Glutamatergic neuron (in vitro differentiated cells): Measurements from ENCODE around the gene RIMS4. TPM values are rescaled to one million over a fixed set of nuclear protein-coding genes. Genes with fewer than 3 reads are reported as not detected.

Experiments
- DNase-seq: peaks from one replicate; pipeline ENCODE4 v3.0.0; 2022
- H3K27ac Mint-ChIP-seq: one replicate; pipeline ENCODE4 v1.8.0; 2020; ENCODE audit warnings: mild to moderate bottlenecking, mixed read lengths, inconsistent platforms; ENCODE audit not compliant: unreplicated experiment
- H3K27me3 Mint-ChIP-seq: one replicate; pipeline ENCODE4 v1.8.0; 2020; ENCODE audit warnings: mild to moderate bottlenecking, moderate library complexity, mixed read lengths, inconsistent platforms; ENCODE audit not compliant: unreplicated experiment
- H3K36me3 Mint-ChIP-seq: one replicate; pipeline ENCODE4 v1.8.0; 2020; ENCODE audit warnings: mild to moderate bottlenecking, mixed read lengths, inconsistent platforms; ENCODE audit not compliant: unreplicated experiment
- H3K4me1 Mint-ChIP-seq: one replicate; pipeline ENCODE4 v1.8.0; 2020; ENCODE audit warnings: mild to moderate bottlenecking, low read depth, mixed read lengths, inconsistent platforms; ENCODE audit not compliant: unreplicated experiment
- H3K4me3 Mint-ChIP-seq: one replicate; pipeline ENCODE4 v1.8.0; 2020; ENCODE audit warnings: mild to moderate bottlenecking, mixed read lengths, inconsistent platforms; ENCODE audit not compliant: unreplicated experiment
- H3K9me3 Mint-ChIP-seq: one replicate; pipeline ENCODE4 v1.8.0; 2020; ENCODE audit warnings: mild to moderate bottlenecking, moderate library complexity, mixed read lengths, inconsistent platforms; ENCODE audit not compliant: unreplicated experiment
- total RNA-seq: library from RNA; stranded (reverse); fragmentation: NEBNext Ultra II Directional; extraction: Animal tissue kit (Norgen Biotek cat#: 25700); gene quantifications from one replicate; pipeline ENCODE4 v1.2.1, GENCODE V29; 2021; ENCODE audit not compliant: unreplicated experiment
- TF ChIP-seq, protein P1 (sequence below): fragments of 200-600 bp; sonication (generic); IDR thresholded peaks from one replicate; pipeline ENCODE4 v1.5.0; 2021; ENCODE audit not compliant: partially characterized antibody, unreplicated experiment

RIMS4 gene
- total RNA-seq, 1 donor from 2014 or later = 96.1 TPM

DNA sequence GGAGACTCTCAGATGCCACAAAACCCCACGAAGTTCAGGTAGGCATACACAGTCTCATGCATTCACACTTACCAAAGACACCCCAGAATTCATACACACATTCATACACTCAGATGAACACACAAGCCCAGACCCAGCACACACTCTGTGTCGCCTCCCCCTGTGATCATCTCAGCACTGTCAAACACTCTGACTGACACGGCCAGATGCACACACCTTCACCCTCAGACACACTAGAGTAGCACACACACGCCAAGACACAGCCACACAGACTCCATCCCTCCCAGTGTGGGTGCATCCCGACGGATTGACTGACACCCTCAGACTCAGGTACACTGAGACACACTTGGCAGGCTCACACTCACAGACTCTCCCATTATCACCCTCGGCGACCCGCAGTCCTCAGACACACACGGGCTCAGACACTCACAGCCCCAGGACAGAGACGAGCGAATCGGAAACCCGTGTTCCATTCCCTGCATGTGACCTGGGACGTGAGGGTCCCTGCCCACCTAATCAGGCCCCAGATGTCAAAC is 872 bp upstream of the RIMS4 start:
- H3K4me1 Mint-ChIP-seq = peaks cover 36% of the 10 kb centered on the region
- peaks cover 15% of the 10 kb centered on the region for H3K27me3 Mint-ChIP-seq
- peak overlapping the region; percentile 83 for H3K27ac Mint-ChIP-seq
- no peak for DNase-seq
- TF ChIP-seq, protein P1, sequence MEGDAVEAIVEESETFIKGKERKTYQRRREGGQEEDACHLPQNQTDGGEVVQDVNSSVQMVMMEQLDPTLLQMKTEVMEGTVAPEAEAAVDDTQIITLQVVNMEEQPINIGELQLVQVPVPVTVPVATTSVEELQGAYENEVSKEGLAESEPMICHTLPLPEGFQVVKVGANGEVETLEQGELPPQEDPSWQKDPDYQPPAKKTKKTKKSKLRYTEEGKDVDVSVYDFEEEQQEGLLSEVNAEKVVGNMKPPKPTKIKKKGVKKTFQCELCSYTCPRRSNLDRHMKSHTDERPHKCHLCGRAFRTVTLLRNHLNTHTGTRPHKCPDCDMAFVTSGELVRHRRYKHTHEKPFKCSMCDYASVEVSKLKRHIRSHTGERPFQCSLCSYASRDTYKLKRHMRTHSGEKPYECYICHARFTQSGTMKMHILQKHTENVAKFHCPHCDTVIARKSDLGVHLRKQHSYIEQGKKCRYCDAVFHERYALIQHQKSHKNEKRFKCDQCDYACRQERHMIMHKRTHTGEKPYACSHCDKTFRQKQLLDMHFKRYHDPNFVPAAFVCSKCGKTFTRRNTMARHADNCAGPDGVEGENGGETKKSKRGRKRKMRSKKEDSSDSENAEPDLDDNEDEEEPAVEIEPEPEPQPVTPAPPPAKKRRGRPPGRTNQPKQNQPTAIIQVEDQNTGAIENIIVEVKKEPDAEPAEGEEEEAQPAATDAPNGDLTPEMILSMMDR = no peak
- H3K9me3 Mint-ChIP-seq = peaks cover 18% of the 10 kb centered on the region
- H3K4me3 Mint-ChIP-seq = peak overlapping the region; percentile 87
- H3K36me3 Mint-ChIP-seq = no peaks in the 10 kb centered on the region

DNA sequence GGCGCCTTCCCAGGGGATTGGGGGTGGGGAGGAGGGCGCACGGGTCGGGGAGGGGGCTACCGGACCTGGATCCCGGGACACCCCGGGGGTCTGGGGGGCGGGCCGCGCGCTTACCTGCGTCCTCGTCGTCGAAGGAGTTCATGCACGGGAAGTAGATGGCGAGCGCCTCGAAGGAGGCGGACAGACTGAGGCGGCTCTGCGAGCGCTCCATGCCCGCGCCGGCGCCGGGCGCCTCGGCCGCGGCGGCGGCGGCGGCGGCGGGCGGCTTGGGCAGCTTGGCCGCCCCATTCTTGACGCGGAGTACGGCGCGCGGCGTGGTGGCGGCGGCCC is 320 bp downstream of the RIMS4 start:
- no peak overlapping the region for H3K4me3 Mint-ChIP-seq
- H3K9me3 Mint-ChIP-seq = peaks cover 18% of the 10 kb centered on the region
- DNase-seq = peak; percentile 31
- H3K27me3 Mint-ChIP-seq = peaks cover 15% of the 10 kb centered on the region
- peaks cover 38% of the 10 kb centered on the region for H3K4me1 Mint-ChIP-seq
- H3K27ac Mint-ChIP-seq = no peak overlapping the region
- TF ChIP-seq, protein P1 = no peak
- H3K36me3 Mint-ChIP-seq = no peaks in the 10 kb centered on the region

DNA sequence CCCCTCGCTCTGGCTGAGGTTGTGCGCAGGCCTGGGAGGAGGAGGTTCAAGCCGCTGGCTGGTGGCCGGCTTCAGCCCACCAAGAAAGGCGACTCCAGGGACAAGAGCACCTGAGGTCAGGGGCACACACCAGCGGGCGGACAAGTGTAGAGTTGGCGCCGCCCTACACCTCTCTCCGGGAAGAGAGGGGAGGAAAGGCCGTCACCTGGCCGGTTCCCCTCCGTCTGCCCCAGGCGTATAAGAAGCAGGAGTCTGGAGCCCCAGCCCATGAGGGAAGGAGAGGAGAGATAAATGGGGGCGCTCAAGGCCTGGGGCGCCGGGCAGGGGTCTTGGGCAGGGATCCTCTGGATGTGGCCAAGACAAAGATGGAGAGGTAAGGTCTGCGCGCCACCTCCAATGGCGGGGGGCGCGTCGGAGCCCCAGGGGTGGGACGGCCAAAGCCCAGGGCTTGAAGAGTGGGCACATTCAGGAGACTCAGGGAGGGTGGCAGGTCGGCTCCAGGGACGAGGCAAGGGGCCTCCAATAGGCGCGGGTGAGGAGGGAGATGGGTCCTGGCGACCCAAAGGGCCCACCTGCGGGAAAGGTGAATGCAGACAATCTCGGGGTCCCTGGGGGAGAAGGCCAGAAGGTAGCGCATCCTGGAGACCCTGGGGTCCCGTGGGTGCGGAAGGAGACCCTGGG is 826 bp downstream of the RIMS4 start:
- peak; percentile 37 for DNase-seq
- H3K4me1 Mint-ChIP-seq = peaks cover 40% of the 10 kb centered on the region
- H3K27ac Mint-ChIP-seq = peak overlapping the region; percentile 57
- no peaks in the 10 kb centered on the region for H3K36me3 Mint-ChIP-seq
- H3K4me3 Mint-ChIP-seq = peak overlapping the region; percentile 97
- peaks cover 18% of the 10 kb centered on the region for H3K9me3 Mint-ChIP-seq
- TF ChIP-seq, protein P1 = no peak
- H3K27me3 Mint-ChIP-seq = peaks cover 15% of the 10 kb centered on the region

DNA sequence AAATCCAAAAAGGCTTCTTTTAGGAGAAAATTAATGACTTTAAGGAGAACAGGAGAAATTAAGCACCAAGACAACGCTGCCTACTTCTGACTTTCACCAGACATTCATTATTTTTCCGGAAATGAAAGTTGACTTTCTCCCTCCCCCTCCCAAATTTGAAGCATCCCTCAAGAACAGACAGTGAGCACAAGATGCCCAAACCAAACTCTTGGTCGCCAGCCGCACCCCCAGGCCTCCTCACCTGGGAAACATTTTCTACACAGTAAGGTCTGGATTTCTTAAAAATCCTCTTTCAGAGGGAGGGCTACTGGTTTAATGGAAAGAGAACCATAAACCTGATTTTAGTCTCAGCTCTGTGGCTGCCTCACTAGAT is 2.7 kb downstream of the RIMS4 start:
- no peak for DNase-seq
- Mint-ChIP-seq H3K27ac (no peak overlapping the region), H3K4me1 (peaks cover 56% of the 10 kb centered on the region), H3K9me3 (peaks cover 23% of the 10 kb centered on the region), H3K36me3 (no peaks in the 10 kb centered on the region), H3K4me3 (peak overlapping the region; percentile 97), H3K27me3 (peaks cover 20% of the 10 kb centered on the region)
- TF ChIP-seq, protein P1 = no peak

DNA sequence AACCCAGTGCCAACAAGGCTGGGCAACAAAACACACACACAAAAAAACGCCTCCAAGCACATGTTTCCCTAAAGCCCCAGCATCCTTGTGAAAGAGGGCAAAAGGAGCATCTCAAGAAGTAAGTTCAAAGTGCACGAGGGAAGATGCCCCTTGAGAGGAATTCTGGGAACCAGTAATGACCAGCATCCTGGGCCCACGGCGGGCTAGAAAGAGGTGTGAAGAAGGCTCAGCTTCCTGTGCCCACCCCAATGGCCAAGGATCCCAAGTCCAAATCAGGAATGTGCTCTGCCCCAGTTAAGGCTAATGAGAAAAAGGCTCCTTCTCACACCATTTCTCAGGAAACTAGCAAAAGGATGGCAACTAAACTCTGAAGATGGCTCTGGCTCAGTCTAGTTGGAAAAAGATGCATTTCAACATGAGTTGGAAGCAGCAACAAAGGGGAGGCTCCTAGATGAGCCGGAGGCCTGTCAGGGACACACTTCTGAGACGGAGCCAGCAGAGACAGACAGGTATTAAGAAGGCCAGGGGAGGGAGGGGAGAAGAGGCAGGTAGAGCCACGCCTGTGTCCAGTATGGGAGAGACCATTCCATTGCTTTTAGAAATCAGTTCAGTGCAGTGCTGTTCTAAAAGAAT is 3.2 kb downstream of the RIMS4 start:
- peak overlapping the region; percentile 97 for H3K4me3 Mint-ChIP-seq
- no peak for DNase-seq
- no peaks in the 10 kb centered on the region for H3K36me3 Mint-ChIP-seq
- H3K27me3 Mint-ChIP-seq = peaks cover 20% of the 10 kb centered on the region
- peaks cover 60% of the 10 kb centered on the region for H3K4me1 Mint-ChIP-seq
- peaks cover 23% of the 10 kb centered on the region for H3K9me3 Mint-ChIP-seq
- peak overlapping the region; percentile 89 for H3K27ac Mint-ChIP-seq
- TF ChIP-seq, protein P1 = no peak
